Iris pigment epithelial cell (primary cell): ENCODE measurements around the gene ZFAND5.

ENCODE experiments used
- DNase-seq: peaks from one replicate; pipeline ENCODE4 v3.0.0-alpha.2; 2011; ENCODE audit warnings: low read depth

The ZFAND5 gene

GRCh38 chr9:72364679-72365524 is at the start of gene ZFAND5:
ZFAND5 (minus strand) TSS chr9:72365208; CDS start chr9:72360778, 4,430 bp downstream.
- DNase-seq = peak; percentile 98

- no peak for DNase-seq
Measured at GRCh38 chr9:72412483-72413040, 47.6 kb upstream of the ZFAND5 start.

GRCh38 chr9:72410214-72410613 is 45.2 kb upstream of the ZFAND5 start:
- no peak for DNase-seq

- no peak for DNase-seq
Measured at GRCh38 chr9:72407114-72407513, 42.1 kb upstream of the ZFAND5 start.

GRCh38 chr9:72402744-72403143 is 37.7 kb upstream of the ZFAND5 start:
- DNase-seq = no peak

GRCh38 chr9:72401396-72401795 is 36.4 kb upstream of the ZFAND5 start:
- no peak for DNase-seq

- DNase-seq = no peak
Measured at GRCh38 chr9:72400866-72401265, 35.9 kb upstream of the ZFAND5 start.

GRCh38 chr9:72399391-72399790 is 34.4 kb upstream of the ZFAND5 start:
- no peak for DNase-seq

GRCh38 chr9:72396247-72397091 is 31.5 kb upstream of the ZFAND5 start:
- DNase-seq = peak; percentile 96

- DNase-seq = no peak
Measured at GRCh38 chr9:72394066-72394465, 29.1 kb upstream of the ZFAND5 start.

GRCh38 chr9:72390907-72391306 is 25.9 kb upstream of the ZFAND5 start:
- no peak for DNase-seq

GRCh38 chr9:72386186-72386585 is 21.2 kb upstream of the ZFAND5 start:
- DNase-seq = no peak

- peak; percentile 61 for DNase-seq
Measured at GRCh38 chr9:72384710-72385485, 19.9 kb upstream of the ZFAND5 start.

GRCh38 chr9:72383978-72384709 is 19.1 kb upstream of the ZFAND5 start:
- peak; percentile 98 for DNase-seq

GRCh38 chr9:72382405-72382804 is 17.4 kb upstream of the ZFAND5 start:
- DNase-seq = peak; percentile 75

GRCh38 chr9:72377041-72377440 is 12.0 kb upstream of the ZFAND5 start:
- no peak for DNase-seq

- no peak for DNase-seq
Measured at GRCh38 chr9:72371151-72371550, 6.1 kb upstream of the ZFAND5 start.

GRCh38 chr9:72365525-72366256 is 683 bp upstream of the ZFAND5 start:
- peak; percentile 91 for DNase-seq

- DNase-seq = peak; percentile 62
Measured at GRCh38 chr9:72363908-72364678, 915 bp downstream of the ZFAND5 start.

- DNase-seq = no peak
Measured at GRCh38 chr9:72363236-72363635, 1.8 kb downstream of the ZFAND5 start.
